B cell (primary cell): ENCODE measurements around the gene MRPS2.

Experiments
- EZH2 ChIP-seq: IDR thresholded peaks from 2 replicates; pipeline ENCODE4 v1.6.1; 2012; ENCODE audit warnings: borderline replicate concordance, low read depth, mild to moderate bottlenecking, moderate library complexity, low read length; ENCODE audit not compliant: insufficient read depth, poor library complexity, severe bottlenecking
- TF ChIP-seq, protein P1 (sequence below): fragments of 200-600 bp; IDR thresholded peaks from one replicate; pipeline ENCODE4 v1.8.0; 2022; ENCODE audit warnings: antibody characterized with exemption, mild to moderate bottlenecking

DNA sequence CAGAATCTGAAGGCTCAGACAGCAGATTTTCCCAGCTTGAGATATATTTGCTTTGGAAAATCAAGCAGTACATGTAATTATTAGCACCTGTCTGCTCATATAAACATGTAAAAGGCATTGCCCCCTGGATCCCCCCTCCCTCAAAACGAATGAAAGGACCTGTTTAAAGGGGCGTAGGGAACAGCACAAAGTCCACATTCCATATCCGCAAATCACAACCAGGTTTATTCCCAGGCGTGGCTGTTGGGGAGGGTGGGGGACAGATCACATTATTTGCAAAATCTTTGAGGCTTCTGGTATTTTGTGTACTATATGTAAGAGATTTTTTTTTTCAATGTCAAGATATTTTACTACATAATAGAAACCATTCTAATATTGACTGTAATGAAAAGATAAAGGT, 8.7 kb upstream of the MRPS2 start:
- TF ChIP-seq EZH2, result no peak
- TF ChIP-seq, protein P1, sequence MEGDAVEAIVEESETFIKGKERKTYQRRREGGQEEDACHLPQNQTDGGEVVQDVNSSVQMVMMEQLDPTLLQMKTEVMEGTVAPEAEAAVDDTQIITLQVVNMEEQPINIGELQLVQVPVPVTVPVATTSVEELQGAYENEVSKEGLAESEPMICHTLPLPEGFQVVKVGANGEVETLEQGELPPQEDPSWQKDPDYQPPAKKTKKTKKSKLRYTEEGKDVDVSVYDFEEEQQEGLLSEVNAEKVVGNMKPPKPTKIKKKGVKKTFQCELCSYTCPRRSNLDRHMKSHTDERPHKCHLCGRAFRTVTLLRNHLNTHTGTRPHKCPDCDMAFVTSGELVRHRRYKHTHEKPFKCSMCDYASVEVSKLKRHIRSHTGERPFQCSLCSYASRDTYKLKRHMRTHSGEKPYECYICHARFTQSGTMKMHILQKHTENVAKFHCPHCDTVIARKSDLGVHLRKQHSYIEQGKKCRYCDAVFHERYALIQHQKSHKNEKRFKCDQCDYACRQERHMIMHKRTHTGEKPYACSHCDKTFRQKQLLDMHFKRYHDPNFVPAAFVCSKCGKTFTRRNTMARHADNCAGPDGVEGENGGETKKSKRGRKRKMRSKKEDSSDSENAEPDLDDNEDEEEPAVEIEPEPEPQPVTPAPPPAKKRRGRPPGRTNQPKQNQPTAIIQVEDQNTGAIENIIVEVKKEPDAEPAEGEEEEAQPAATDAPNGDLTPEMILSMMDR, result no peak
